Stimulated activated CD4-positive, alpha-beta T cell treated with anti-CD3 and anti-CD28 coated beads, Interleukin-4, amount 100 ng/mL, for 24 hours (primary cell): ENCODE data around the gene TTC9.
A peak's percentile ranks its signal among the peaks of the same experiment; 100 is the strongest.

Source experiments
- DNase-seq: peaks from one replicate; pipeline ENCODE4 v3.0.0-alpha.2; 2020

TTC9 gene

GRCh38 chr14:70641548-70642302 is at the start of gene TTC9:
Gene TTC9, plus strand, starts transcription at chr14:70641916. Its CDS starts 214 bp downstream, at chr14:70642130.
- DNase-seq: peak; percentile 24

DNA sequence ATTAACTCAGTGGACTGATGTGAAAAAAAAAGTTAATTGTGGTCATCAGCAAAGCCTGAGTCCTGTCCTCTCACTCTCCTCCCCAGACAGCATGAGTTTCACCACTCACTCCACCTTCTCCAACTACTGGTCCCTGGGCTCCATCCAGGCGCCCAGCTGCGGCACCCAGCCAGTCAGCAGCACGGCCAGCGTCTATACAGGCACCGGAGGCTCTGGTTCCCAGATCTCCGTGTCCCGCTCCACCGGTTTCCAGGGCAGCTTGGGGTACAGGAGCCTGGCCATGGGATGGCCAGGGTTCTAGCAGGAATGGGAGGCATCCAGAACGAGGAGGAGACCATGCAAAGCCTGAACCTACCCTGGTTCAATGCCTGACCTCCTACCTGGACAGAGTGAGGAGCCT is 47.3 kb upstream of the TTC9 start:
- DNase-seq: no peak

GRCh38 chr14:70595443-70596185 is 46.1 kb upstream of the TTC9 start:
- no peak for DNase-seq

- DNase-seq: no peak
Measured at GRCh38 chr14:70597731-70598130, 44.0 kb upstream of the TTC9 start.

- no peak for DNase-seq
Measured at GRCh38 chr14:70599345-70599744, 42.4 kb upstream of the TTC9 start.

DNA sequence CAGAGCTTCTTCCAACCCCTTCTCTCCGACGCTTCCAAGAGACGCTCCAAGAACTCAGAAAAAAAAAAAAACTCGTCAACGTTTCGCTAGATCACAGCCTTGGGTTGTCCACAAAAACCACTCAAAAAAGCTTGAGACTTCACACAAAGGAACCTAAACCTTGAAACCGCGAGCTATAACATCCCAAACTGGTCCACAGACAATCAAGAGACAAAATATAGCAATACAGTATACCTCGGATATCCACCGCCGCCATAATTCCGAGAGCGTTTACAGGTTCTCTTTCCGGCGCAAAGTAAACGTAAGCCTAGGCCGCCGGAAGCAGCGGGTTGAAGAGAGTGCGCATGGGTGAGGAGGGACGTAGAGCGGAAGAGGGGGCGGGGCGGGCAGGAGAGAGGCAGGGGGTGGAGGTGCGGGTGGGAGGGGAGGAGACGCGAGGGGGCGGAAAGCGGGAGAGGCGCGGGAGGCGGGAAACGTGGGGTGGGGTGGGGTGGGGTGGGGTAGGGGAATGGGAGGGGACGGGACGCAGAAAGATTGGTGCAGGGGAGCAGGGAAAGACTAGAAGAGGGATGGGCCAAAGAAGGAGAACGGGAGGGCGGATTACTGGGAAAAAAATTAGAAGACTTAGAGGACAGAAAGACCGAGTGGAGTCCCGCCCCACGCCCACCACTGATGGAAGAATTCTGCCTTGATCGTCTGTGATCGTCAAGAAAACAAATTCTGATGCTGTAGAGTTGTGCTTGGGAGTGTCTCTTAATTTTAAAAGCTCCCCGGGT is 41.1 kb upstream of the TTC9 start, which contains the start of gene MED6:
Gene MED6 (minus strand): TSS at position 274 of the 776 bp plus-strand sequence. CDS start 18 bp downstream, at position 256.
- peak; percentile 93 for DNase-seq

DNA sequence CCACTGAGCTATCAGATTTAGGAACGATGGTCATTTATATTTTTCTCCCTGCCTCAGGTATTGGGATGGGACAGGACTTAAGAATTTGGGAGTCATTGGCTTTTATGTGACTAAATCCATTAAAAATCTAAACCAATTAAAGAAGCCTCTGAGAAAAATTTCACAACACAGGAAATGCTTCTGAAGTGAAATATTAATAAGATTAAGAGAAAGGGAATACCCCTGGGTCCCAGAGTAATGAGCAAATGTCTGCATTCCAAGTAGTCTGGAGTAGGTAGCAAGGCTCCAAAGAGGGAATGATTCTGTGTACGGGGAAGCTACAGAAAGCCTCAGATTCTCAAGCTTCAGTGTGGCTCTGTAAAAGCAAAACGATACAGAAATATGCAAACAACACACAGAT is 40.6 kb upstream of the TTC9 start:
- no peak for DNase-seq

GRCh38 chr14:70602254-70602653 is 39.5 kb upstream of the TTC9 start:
- DNase-seq: no peak

- DNase-seq: no peak
Measured at GRCh38 chr14:70611216-70611615, 30.5 kb upstream of the TTC9 start.

DNA sequence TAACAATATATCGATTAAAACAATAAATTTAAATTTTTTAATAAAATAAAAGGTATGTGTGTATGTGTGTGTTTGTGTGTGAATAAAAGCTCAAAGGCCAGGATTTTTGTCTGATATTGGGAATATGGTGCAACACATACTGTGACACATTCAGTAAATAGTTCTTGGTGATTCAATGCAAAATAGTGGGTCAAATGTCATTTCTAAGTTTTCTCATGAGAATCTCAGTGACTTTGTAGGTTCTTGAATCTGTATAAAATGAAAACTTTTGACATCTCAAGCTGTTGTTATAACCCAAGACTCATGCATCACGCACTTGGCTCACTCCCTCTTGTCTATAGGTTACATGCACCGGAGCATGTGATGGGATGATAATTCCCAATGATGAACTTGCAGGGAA is 25.1 kb upstream of the TTC9 start:
- DNase-seq: no peak

- no peak for DNase-seq
Measured at GRCh38 chr14:70618314-70618713, 23.4 kb upstream of the TTC9 start.

GRCh38 chr14:70619708-70620107 is 22.0 kb upstream of the TTC9 start:
- DNase-seq: no peak

GRCh38 chr14:70622111-70622712 is 19.5 kb upstream of the TTC9 start:
- peak; percentile 52 for DNase-seq

DNA sequence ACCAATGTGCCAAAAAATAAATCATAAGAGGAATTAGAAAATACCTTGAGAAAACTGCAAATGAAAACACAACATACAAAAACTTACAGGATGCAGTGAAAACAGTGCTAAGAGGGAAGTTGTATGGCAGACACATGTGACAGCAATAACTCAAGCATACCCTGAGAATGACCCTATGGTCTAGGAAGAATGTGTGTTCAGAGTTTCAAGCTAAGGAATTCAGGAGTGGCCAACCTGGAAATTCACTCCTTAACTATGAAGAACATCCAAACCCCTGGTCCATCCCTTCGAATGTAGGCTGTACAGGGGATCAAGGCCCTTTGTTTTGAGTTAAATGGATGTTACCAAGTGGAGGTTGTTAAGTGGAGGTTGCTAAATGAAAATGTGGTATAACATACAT is 16.7 kb upstream of the TTC9 start:
- DNase-seq: no peak

DNA sequence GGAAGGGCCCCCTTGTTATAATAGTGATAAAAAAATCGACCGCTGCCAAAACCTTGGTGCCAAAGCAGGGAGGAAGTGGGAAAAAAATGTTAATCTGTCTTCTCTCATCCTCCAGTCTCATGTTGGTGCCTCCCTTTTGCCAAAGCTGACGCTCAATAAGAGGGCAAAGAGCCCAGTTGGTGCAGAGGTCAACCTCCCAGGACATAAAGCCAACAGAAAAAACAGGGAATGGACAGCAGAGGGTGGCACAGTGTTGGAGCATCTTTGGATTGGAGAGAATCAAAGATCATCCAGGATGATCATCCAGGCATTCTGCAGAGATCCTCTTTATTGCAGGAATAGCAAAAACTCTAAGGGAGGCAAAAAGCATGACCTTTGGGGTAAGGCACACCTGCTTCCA is 9.8 kb upstream of the TTC9 start:
- no peak for DNase-seq

DNA sequence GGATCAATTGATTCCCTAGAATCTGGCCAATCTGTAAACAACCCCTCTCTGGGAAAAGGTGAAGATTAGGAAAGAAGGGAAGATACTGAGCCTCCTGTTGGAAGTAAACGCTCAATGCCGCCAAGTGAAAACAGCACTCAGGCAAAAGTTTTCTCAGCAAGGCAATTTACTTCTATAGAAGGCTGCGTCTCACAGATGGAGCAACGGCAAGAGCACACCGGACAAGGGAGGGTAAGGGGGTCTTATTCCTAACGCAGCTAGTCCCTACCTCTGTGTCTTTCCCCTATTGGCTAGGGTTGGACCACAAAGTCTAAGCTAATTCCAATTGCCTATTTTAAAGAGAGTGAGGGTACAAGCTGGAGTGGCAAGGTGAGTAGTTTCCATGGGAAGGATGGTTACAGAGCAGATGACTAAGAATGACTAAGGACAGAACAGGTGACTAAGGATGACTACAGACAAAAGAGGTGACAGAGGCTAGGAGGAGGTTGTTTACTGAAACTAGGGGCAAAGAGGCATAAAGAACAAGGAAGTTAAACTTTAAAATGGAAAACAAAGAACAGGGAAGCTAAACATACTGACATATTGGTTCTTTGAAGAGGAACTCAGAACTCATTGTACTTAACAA is 5.6 kb upstream of the TTC9 start:
- no peak for DNase-seq

- DNase-seq: no peak
Measured at GRCh38 chr14:70638416-70638815, 3.3 kb upstream of the TTC9 start.

DNA sequence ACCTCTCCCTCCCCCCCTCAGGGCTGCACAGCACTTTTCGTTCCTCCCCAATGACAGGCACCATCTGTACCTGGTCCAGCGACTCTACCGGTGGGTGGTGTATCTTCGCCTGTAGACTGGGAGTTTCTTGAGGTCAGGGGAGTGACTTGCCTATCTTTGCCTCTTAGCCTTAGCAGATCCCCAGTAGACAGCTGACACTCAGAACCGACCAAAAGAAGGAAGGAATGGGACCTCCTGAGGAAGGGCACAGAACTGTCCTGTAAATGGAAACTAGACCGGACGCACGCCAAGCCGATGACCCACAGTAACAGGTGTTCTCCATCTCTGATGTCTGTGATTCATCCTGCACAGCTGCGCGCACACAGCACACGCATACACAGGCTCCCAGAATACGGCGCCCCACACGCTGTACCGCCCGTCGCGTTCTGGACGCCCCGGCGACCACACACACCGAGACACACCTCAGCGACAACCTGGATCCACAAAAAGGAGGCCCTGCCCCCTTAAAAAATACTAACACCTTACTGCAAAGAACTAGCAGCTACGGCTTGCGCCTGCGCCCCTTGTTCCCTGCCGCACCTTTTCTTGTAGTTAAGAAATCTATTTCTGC is 673 bp upstream of the TTC9 start:
- DNase-seq: peak; percentile 51

- DNase-seq: no peak
Measured at GRCh38 chr14:70642303-70643235, 853 bp downstream of the TTC9 start.

DNA sequence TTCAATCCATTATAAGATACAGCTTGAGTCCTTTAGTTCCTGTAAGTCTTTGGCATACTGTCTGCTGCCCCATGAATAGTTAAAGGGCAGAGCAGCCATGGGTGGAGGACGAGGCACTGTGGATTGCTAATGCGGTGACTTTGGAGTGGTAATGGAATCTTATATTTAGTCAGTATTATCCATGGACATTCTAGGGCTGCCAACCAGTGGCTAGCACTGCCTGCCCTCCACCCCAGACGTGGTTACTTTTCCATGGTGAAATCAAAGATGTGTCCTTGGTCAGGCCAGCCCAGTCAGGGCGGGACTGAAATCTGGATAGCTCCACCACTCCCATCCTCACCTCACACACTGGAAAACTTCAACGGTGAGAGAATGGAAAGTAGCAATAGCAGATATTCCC is 2.3 kb downstream of the TTC9 start:
- no peak for DNase-seq

DNA sequence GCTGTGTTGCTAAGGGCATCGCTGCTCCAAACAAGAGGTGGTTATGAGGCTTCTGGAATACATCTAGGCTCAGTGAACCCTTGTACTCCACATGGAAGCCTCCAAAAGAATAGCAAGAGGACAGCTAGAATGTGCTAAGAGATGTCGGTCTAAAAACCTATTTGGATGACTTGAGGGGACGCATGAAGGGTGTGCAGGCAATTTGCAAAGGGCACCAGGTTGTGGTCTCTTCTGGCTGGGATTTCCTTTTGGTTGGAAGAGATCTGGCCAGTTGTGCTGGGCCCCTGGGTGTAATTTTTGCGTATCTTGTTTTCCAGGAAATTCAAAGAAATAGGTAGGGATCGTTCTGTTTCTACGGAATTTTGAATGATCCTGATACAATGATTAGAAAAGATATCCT is 4.2 kb downstream of the TTC9 start:
- DNase-seq: no peak
